Common myeloid progenitor, CD34-positive (primary cell): ENCODE results near the gene INSL3.
"Not testable (repeated sequence)": the region's sequence is repeated elsewhere in the genome, so short reads cannot be mapped to it uniquely, and the experiment has no call there.

ENCODE experiments used
- CTCF ChIA-PET: fragments of 350-600 bp; sonication (Branson Sonifier 250); formaldehyde crosslinking; loops from one replicate; lab custom pipeline; 2021; ENCODE audit warnings: antibody characterized with exemption; lab: Charles Lee
- POLR2A ChIA-PET: fragments of 350-600 bp; sonication (Branson Sonifier 250); formaldehyde crosslinking; loops from one replicate; lab custom pipeline; 2021; ENCODE audit warnings: antibody characterized with exemption; lab: Charles Lee
- DNase-seq, 3 donors: peaks; one replicate each; pipeline versions ENCODE4 v3.0.0 to v3.0.0-alpha.2; 2013
- H3K27ac ChIP-seq, 2 experiments: 1 replicate in 1 of 2; 2 replicates in 1 of 2; pipeline ENCODE4 v1.7.0; 2013; ENCODE audit warnings: inconsistent platforms in 2 of 2, low read length in 2 of 2, mild to moderate bottlenecking in 2 of 2, low read depth in 1 of 2, moderate library complexity in 1 of 2; ENCODE audit not compliant: severe bottlenecking in 2 of 2, insufficient read depth in 1 of 2, poor library complexity in 1 of 2
- H3K27me3 ChIP-seq, 5 experiments: replicated peaks in 2 of 5; 1 replicate in 3 of 5; 2 replicates in 2 of 5; pipeline versions ENCODE4 v1.6.1 to v1.7.0; 2013; ENCODE audit warnings: low read length in 4 of 5, mild to moderate bottlenecking in 2 of 5, moderate library complexity in 2 of 5, inconsistent platforms in 1 of 5; ENCODE audit not compliant: insufficient read depth in 5 of 5, control insufficient read depth in 4 of 5
- H3K36me3 ChIP-seq, 4 experiments: 1 replicate in 2 of 4; 2 replicates in 2 of 4; pipeline versions ENCODE4 v1.6.1 to v1.7.0; 2013; ENCODE audit warnings: low read length in 3 of 4, control low read depth in 1 of 4, mild to moderate bottlenecking in 1 of 4; ENCODE audit not compliant: control insufficient read depth in 4 of 4, insufficient read depth in 4 of 4
- H3K4me1 ChIP-seq, 4 experiments: 1 replicate in 3 of 4; 2 replicates in 1 of 4; pipeline versions ENCODE4 v1.6.1 to v1.7.1; 2013; ENCODE audit warnings: low read length in 3 of 4, mild to moderate bottlenecking in 3 of 4, control low read depth in 1 of 4, inconsistent platforms in 1 of 4, moderate library complexity in 1 of 4; ENCODE audit not compliant: control insufficient read depth in 4 of 4, insufficient read depth in 4 of 4; ENCODE audit errors: control extremely low read depth in 1 of 4
- H3K4me3 ChIP-seq, 7 experiments: 1 replicate in 4 of 7; 2 replicates in 3 of 7; pipeline versions ENCODE4 v1.5.1 to v1.7.0; 2013; ENCODE audit warnings: mild to moderate bottlenecking in 7 of 7, low read length in 6 of 7, moderate library complexity in 6 of 7, inconsistent platforms in 2 of 7, low read depth in 2 of 7, control low read depth in 1 of 7; ENCODE audit not compliant: insufficient read depth in 4 of 7, control insufficient read depth in 1 of 7; ENCODE audit errors: extremely low read depth in 1 of 7
- H3K9me3 ChIP-seq, 5 experiments: 1 replicate in 4 of 5; 2 replicates in 1 of 5; pipeline versions ENCODE4 v1.6.1 to v1.7.1; 2013; ENCODE audit warnings: low read length in 4 of 5, mild to moderate bottlenecking in 2 of 5, inconsistent platforms in 1 of 5, low read depth in 1 of 5, moderate library complexity in 1 of 5; ENCODE audit not compliant: control insufficient read depth in 4 of 5, insufficient read depth in 2 of 5; ENCODE audit errors: control extremely low read depth in 1 of 5
- WGBS: methylation state at CpG from one replicate; pipeline ENCODE4 v1.1.5; 2013; ENCODE audit not compliant: insufficient coverage; 5-methylcytosine and 5-hydroxymethylcytosine counted together

INSL3 gene

GRCh38 chr19:17783721-17784120 is 37.6 kb downstream of the INSL3 start:
- H3K9me3 ChIP-seq, DNase-seq, H3K27me3 ChIP-seq, POLR2A ChIA-PET, H3K4me3 ChIP-seq, H3K27ac ChIP-seq: not testable (repeated sequence)
- peaks cover 0 to 17% (median 9%) of the 10 kb centered on the region in 4 experiments for H3K4me1 ChIP-seq
- H3K36me3 ChIP-seq, result peaks cover 5 to 48% (median 26%) of the 10 kb centered on the region in 4 experiments
- 57% methylated on average over 3 of the region's 5 CpGs for WGBS
- CTCF ChIA-PET, result interaction anchor here (0.9 to 3.5 kb wide), 10 partner anchors 11 to 81 kb away, joined by 3 to 20 read pairs (median 6); partner anchors contain the start of genes B3GNT3 and FCHO1

DNA sequence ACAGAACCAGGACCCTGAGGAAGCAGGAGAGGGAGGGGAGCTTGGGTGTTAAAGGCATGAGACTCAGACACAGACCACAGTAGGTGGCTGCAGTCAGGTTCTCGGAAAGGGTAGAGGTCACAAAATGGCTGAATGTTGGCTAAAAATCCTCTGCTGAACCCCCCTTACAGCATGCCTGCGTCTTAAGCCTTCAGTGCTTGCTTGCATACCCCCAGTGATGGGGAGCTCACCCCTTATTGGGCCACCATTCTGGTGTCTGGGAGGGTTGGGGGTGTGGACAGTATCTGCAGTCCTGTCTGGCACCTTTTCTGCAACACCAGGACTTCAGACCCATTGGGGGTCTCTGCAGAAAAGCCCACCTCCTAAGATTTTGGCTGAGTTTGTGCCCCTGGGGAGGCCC is 40.5 kb downstream of the INSL3 start:
- CTCF ChIA-PET, result interaction anchor here (1.2 to 2.1 kb wide), 2 partner anchors 10 to 79 kb away, joined by 3 to 7 read pairs; partner anchors contain the start of gene RPL18A
- 91% methylated on average over 2 of the region's 2 CpGs for WGBS
- DNase-seq, result no peak
- POLR2A ChIA-PET, result no interaction called here
- peaks cover 0 to 26% (median 12%) of the 10 kb centered on the region in 4 experiments for H3K4me1 ChIP-seq
- H3K27ac ChIP-seq, result no peak overlapping the region
- H3K9me3 ChIP-seq, result no peaks in the 10 kb centered on the region
- no peaks in the 10 kb centered on the region for H3K27me3 ChIP-seq
- H3K36me3 ChIP-seq, result peaks cover 5 to 41% (median 28%) of the 10 kb centered on the region in 4 experiments
- no peak overlapping the region for H3K4me3 ChIP-seq

DNA sequence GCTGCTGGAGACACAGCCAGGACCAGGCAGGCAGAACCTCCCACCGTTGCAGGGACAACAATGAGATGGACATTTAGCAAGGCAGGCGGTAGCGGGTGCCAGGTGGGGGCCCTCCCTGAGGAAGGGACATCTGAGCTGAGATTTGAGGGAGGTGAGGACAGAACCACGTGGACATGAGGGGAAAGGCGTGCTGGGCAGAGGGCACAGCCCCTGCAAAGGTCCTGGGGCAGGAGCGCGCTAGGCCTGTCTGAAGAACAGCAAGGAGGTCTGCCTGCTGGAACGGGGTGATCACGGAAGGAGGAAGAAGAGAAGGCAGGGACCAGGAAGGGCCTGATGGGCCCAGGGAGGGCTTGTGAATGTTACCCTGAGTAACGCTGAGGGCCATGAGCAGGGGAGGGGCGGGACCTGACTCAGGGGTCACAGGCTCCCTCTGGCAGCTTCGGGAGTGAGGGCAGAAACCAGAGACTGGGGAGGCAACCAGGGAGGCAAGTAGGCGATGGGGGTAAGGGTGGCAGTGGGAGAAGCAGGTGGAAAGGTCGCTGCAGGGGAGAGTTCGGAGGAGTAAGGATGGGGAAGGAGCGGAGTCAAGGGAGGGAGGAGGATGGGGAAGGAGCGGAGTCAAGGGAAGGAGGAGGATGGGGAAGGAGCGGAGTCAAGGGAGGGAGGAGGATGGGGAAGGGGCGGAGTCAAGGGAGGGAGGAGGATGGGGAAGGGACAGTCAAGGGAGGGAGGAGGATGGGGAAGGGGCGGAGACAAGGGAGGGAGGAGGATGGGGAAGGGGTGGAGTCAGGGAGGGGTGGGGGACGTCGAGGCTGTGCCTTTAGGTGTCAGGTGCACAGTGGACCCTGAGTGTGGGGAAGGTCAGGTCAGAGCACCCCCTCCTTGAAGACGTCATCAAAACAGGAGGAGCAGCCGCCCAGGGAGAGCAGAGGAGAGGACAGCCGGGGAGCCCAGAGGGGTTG is 42.1 kb downstream of the INSL3 start:
- no peaks in the 10 kb centered on the region for H3K27me3 ChIP-seq
- peak; percentile 51 to 76 (median 75) for DNase-seq
- CTCF ChIA-PET, result no interaction called here
- H3K9me3 ChIP-seq, result no peaks in the 10 kb centered on the region
- H3K27ac ChIP-seq, result no peak overlapping the region
- peak overlapping the region in 5 of 7 experiments; percentile 19 to 70 (median 60) for H3K4me3 ChIP-seq
- H3K4me1 ChIP-seq, result peaks cover 0 to 24% (median 12%) of the 10 kb centered on the region in 4 experiments
- WGBS, result 2% methylated on average over 17 of the region's 25 CpGs
- POLR2A ChIA-PET, result no interaction called here
- peaks cover 0 to 45% (median 30%) of the 10 kb centered on the region in 4 experiments for H3K36me3 ChIP-seq

DNA sequence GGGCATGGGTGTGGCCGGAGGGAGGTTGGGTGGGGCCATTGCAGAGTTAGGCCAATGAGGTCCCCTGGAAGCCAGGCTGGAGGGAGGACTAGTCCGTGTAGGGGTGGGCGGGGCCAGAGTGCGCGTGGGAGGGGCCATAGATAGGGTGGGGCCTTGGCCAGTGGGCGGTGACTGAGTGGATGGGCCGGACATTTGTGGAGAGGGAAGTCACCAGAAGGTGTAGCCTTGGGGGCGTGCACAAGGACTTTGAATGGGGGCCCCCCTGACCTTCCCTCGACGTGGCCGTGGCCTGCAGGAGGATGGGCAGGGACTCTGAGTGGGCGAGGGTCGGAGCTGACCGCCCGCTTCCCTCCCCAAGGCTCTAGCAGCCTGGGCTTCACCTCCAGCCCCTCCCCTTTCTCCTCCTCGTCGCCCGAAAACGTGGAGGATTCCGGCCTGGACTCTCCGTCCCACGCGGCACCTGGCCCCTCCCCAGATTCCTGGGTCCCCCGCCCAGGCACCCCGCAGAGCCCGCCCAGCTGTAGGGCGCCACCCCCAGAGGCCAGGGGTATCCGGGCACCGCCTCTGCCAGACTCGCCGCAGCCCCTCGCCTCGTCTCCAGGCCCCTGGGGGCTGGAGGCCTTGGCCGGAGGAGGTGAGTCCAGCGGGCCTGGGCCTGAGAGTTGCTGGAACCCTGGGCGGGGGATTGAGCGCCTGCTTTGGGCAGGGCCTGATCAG is 42.9 kb downstream of the INSL3 start:
- WGBS, result 6% methylated on average over 21 of the region's 37 CpGs
- Histone ChIP-seq H3K4me1 (peaks cover 0 to 20% (median 9%) of the 10 kb centered on the region in 4 experiments), H3K27me3 (no peaks in the 10 kb centered on the region), H3K9me3 (no peaks in the 10 kb centered on the region), H3K36me3 (peaks cover 0 to 43% (median 31%) of the 10 kb centered on the region in 4 experiments), H3K4me3 (peak overlapping the region in 5 of 7 experiments; percentile 19 to 70 (median 60)), H3K27ac (no peak overlapping the region)
- ChIA-PET POLR2A (no interaction called here), CTCF (interaction anchor here (0.9 to 1.2 kb wide), 2 partner anchors 11 to 70 kb away, joined by 4 read pairs; no protein-coding TSS in a partner anchor)
- peak; percentile 62 to 82 (median 80) for DNase-seq

DNA sequence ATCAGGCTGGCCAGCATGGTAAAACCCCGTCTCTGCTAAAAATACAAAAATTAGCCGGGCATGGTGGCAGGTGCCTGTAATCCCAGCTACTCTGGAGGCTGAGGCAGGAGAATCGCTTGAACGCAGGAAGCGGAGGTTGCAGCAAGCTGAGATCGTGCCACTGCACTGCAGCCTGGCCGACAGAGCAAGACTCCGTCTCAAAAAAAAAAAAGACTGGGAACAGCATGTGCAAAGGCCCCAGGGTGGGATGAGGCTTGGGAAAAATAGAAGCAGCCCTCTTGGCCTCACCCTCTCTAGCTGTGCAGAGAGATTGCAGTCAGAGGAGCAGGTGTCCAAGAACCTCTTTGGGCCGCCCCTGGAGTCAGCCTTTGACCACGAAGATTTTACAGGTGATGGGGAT is 43.5 kb downstream of the INSL3 start:
- 98% methylated on average over 10 of the region's 10 CpGs for WGBS

DNA sequence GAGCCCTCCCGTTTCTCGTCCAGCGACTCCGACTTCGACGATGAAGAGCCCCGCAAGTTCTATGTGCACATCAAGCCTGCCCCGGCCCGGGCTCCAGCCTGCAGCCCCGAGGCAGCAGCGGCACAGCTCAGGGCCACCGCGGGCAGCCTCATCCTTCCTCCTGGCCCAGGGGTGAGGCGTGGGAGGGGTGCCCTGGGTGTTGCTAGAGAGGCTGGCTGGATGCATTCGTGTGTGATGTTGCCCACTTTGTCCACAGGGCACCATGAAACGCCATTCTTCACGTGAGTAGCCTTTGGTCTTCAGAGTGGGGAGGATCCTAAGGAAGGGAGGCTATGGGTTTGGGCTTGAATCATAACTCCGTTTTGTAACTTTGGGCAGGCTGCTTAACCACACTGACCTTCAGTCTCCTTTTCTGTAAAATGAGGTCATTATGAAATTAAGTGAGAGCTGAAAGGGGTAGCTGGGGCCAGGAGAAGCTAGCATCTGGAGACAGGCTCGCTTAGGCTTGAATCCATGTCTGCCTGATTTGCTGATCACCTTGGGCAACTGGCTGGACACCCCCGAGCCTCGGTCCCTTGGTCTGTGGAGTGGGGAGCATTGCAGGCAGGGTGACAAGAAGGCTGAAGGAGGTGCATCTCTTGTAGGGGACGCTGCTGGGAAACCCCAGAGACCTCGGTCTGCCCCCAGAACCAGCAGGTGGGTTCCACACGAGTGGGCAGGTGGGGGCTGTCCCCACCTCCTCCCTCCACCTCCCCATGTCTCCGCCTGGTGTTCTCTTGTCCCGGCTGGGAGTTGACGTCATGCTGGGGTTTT is 45.1 kb downstream of the INSL3 start:
- WGBS, result 95% methylated on average over 20 of the region's 27 CpGs
- DNase-seq, result peak in 1 of 3 donors; percentile 38
- H3K27ac ChIP-seq, result no peak overlapping the region
- peaks cover 0 to 20% (median 9%) of the 10 kb centered on the region in 4 experiments for H3K4me1 ChIP-seq
- H3K9me3 ChIP-seq, result no peaks in the 10 kb centered on the region
- ChIA-PET CTCF (interaction anchor here (0.9 to 3.7 kb wide), 4 partner anchors 8 to 80 kb away, joined by 3 to 15 read pairs (median 4); no protein-coding TSS in a partner anchor), POLR2A (no interaction called here)
- H3K4me3 ChIP-seq, result no peak overlapping the region
- peaks cover 2 to 44% (median 33%) of the 10 kb centered on the region in 4 experiments for H3K36me3 ChIP-seq
- H3K27me3 ChIP-seq, result no peaks in the 10 kb centered on the region

More for the DNA sequence above, 43.5 kb downstream of the INSL3 start:
- not testable (repeated sequence) for DNase-seq, H3K4me3 ChIP-seq, H3K27me3 ChIP-seq, H3K27ac ChIP-seq, H3K9me3 ChIP-seq
- Histone ChIP-seq H3K36me3 (peaks cover 2 to 47% (median 34%) of the 10 kb centered on the region in 4 experiments), H3K4me1 (peaks cover 0 to 20% (median 9%) of the 10 kb centered on the region in 4 experiments)
- CTCF ChIA-PET, result interaction anchor here (0.9 to 1.2 kb wide), 2 partner anchors 12 to 71 kb away, joined by 4 read pairs; no protein-coding TSS in a partner anchor
- POLR2A ChIA-PET, result interaction anchor here (0.7 kb wide), 1 partner anchor 58 kb away, joined by 3 read pairs; the partner anchor contains the start of gene MAP1S
